T1000 (cell line): ENCODE results near the gene SIK3.

ENCODE experiments used
- DNase-seq: peaks from one replicate; lab custom pipeline; 2025; ENCODE audit warnings: mixed read lengths; lab: John Stamatoyannopoulos, UW

The SIK3 gene

GRCh38 chr11:116866804-116867455 is 231.3 kb downstream of the SIK3 start:
- DNase-seq, result no peak

DNA sequence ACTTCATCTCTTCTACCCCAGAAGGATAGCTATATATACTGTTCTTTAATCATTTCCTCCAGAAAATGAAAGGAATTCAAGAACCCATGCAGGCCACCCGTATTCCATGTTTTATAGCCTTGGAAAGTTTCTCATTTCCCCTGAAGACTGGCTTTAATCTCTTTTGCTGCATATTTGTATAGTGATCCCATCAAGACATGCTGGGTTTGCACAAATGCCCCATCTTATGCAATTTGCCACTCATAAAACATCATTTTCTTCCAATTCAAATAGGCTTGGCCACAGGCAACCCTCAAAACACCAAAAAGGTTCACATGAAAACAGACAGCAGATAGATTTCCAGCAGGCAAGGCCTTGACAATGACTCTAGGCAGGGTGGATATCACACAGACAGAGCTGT is 232.5 kb downstream of the SIK3 start:
- DNase-seq, result no peak

- no peak for DNase-seq
Measured at GRCh38 chr11:116864531-116864930, 233.7 kb downstream of the SIK3 start.

- no peak for DNase-seq
Measured at GRCh38 chr11:116862951-116863350, 235.3 kb downstream of the SIK3 start.

DNA sequence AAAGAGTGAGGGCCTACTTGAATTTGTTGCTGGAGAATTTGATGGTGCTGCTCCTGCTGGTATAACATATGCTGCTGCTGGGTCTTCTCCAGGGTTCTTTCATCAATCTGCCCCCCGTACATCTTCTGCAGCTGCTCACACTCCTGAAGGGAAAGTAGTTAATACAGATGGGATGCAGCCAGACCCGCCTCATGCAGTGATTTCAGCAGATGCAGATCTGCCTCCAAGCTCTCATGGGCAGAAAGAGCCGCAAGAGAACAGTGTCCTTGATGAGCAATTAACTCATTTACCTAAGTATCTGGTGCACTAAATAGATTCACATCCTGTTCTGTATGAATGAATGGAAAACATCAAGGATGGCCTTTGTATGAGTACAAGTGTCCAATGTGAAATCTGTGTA is 236.0 kb downstream of the SIK3 start:
- no peak for DNase-seq

DNA sequence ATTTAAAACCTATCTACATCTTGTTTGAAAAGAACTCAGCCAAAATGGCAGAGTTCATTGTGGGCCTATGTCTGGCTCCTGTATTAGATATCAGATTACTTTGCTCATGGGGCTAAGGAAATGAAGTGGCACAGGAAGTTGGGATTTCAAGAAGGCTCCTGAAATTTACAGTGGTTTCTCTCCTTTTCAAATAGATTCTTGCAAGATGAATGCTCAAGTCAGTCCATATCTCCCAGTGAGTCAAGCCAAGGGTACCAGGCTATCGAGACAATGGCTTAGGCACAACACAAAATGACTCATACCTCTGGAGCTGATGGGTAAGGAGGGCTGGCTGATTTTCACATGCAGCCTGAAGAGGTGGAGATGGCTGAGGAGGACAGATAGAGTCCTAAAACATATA is 236.7 kb downstream of the SIK3 start:
- no peak for DNase-seq

GRCh38 chr11:116860303-116860702 is 237.9 kb downstream of the SIK3 start:
- DNase-seq, result no peak

GRCh38 chr11:116859175-116859574 is 239.1 kb downstream of the SIK3 start:
- DNase-seq, result no peak

DNA sequence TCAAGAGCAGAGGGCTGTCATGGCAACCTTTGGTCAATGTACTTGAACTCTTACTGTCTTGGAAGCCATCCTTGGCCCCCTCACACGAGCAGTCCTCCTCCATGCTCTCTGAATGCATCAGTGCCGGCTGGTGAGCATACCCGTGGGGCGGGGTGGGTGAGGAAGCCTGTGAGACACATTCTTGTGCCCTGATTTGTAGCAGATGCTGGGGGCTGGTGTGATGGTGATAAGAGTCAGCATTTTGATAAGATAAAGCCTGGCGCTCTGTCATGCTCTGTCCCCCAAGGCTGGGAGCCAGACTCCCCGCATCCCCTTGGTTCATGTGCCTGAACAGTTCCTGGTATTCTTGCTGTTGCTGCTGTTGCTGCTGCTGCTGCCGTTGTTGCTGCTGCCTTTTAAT is 240.3 kb downstream of the SIK3 start:
- no peak for DNase-seq

DNA sequence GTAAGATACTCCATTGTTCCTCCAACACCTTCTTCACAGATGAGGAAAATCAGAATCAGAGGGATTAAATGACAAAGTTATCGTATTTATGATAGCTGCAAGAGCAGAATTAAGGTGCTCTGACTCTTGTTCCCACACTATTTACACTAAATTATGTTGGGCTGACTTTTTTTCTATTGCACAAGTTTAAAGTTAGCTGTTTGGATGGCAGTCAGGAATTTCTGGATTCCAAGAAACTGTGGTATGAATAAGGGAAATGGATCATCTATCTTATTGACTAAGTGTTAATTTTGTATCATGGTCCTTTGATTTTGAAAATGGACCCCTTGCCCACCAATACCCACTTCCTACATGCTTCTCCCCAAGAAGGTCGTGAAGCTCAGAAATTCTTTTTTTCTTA is 240.9 kb downstream of the SIK3 start:
- DNase-seq, result no peak

DNA sequence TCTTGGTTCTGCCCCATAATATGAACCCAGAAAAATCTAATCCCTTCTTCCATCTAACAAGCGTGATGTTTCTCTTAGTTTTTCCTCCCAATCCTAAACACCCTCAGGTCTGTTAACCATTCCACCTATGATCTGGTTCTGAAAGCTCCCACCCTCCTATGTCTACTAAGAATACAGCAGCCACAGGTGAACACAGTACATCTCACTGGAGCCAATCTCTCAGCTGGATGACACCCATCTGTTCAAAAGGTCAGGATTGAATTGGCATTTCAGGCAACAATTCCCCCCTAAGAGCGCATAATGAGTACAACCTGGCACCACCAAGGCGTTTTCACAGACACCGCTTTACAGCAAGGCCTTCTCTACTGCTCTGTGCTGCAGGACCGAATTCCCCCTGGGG is 241.8 kb downstream of the SIK3 start:
- no peak for DNase-seq

DNA sequence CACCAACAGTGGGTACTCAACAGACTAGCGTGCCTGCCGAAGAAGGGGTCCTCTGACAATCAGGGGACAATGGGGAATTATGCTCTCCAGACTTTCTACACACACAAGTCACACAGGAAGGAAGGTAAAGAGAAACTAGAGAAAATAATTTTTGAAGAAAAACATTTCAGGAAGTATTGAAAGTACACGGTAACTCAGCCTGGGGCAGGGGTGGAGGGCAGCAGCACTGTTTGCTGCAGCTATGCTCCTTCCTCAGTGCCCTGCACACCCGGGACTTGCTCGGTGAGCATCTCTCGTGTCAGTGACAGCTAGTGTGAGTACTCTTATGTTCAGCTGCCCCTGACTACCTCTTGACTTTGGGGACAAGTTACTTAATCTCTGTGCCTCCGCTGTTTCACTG is 242.8 kb downstream of the SIK3 start:
- no peak for DNase-seq

- DNase-seq, result peak; percentile 73
Measured at GRCh38 chr11:116853461-116854073, 244.7 kb downstream of the SIK3 start.

- DNase-seq, result peak; percentile 29
Measured at GRCh38 chr11:116852261-116853031, 245.8 kb downstream of the SIK3 start.

GRCh38 chr11:116851626-116852025 is 246.6 kb downstream of the SIK3 start:
- no peak for DNase-seq

DNA sequence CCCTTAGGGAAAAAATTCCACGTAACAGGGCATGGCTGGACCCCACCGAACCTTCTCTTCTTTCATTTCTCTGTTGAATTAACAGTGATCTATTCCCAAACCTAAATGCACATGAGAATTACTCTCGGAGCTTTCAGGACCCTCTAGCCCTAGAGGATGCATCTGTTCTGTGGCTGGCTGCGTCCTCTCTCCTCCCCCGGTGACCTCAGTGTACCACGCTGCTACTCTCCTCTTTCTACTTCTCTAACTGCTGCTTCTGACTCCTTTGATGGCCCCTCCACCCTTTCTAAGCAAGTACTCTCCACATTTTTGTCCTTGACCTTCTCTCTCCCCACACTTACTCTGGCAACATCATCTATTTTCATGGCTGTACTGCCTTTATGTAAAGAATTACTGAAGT is 248.7 kb downstream of the SIK3 start:
- DNase-seq, result no peak

- no peak for DNase-seq
Measured at GRCh38 chr11:116849060-116849459, 249.2 kb downstream of the SIK3 start.

DNA sequence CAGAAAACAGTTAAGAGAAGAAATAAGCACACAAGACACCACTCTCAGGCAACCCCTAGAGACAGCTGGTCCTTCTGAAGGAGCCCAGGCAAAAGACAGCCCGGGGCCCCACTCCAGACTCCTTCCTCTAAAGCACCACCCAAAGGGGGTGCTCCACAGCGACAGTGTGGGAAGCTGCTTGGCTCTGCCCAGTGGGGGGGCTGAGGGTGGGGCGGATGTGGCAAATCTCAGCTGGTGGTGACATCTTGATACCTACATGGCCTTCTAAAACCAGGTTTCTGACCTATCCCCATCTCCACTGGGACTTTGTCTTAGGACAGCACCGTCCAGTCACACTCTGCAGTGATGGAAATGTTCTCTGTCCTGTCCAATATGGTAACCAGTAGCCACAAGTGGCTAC is 250.6 kb downstream of the SIK3 start:
- no peak for DNase-seq

DNA sequence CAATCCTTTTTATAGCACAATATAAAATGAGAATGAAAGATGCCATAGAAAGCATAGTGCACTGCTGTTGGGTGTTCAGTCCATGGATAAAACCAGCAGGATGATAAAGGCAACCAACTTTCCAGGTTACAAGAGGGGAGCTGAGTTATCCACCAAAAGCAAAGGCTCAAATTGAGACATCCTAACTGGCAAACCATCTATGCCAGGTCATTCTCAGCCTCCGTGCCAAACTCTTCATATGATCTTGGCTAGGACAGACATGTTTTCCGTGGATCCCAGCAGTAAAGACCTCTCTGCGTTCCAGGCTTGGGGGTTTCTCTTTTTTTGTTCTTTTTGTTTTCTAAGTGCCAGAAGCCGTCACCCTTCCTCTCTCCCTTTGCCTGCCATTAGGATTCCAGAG is 253.5 kb downstream of the SIK3 start:
- no peak for DNase-seq

GRCh38 chr11:116843661-116844060 is 254.6 kb downstream of the SIK3 start:
- no peak for DNase-seq

GRCh38 chr11:116842909-116843308 is 255.3 kb downstream of the SIK3 start:
- no peak for DNase-seq

DNA sequence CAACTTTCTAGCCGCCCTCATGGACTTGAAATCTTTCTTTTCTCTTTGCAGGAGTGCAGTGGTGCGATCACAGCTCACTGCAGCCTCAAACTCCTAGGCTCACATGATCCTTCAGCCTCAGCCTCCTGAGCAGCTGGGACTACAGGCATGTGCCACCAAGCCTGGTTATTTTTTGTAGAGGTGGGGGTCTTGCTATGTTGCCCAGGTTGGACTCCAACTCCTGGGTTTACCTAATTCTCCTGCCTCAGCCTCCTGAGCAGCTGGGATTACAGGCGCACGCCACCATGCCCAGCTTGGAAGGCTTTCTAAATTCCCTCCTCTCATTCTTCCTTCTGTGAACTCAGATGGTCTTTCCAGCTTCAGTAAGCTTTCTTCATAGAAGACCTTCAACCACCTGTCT is 256.1 kb downstream of the SIK3 start:
- no peak for DNase-seq

GRCh38 chr11:116840746-116841296 is 257.4 kb downstream of the SIK3 start:
- DNase-seq, result no peak
